Measurements from ENCODE around the gene SOCS1. TPM values are rescaled to one million over a fixed set of nuclear protein-coding genes. Genes with fewer than 3 reads are reported as not detected.
A peak's percentile ranks its signal among the peaks of the same experiment; 100 is the strongest.

SOCS1 gene
- total and polyA plus RNA-seq, 9 of the 15 experiments (the other 6 are each of a cell fraction or from before 2014, with no cell fraction given), result 0.04 to 7.5 (median 2.3) TPM

GRCh38 chr16:11257131-11257938 is 1.3 kb upstream of the SOCS1 start (continued):
- TF ChIP-seq TAF1 (IDR thresholded peaks at IDR 0.05; ENCODE audit: control insufficient read depth, extremely low read depth, insufficient read depth, low read length, severe bottlenecking) (no peak), ZNF124 (CRISPR knock-in tag; IDR thresholded peaks at IDR 0.05) (no peak), ETS1 (conservative IDR thresholded peaks at IDR 0.05; ENCODE audit: control insufficient read depth, low read depth, low read length) (no peak), FUS (optimal IDR thresholded peaks at IDR 0.05; ENCODE audit: low read depth, low read length) (no peak), ZNF395 (CRISPR knock-in tag; IDR thresholded peaks at IDR 0.05) (no peak), RFX7 (CRISPR knock-in tag; IDR thresholded peaks at IDR 0.05) (no peak), GABPB1 (CRISPR knock-in tag; IDR thresholded peaks at IDR 0.05) (peak; percentile 42; the same call in 1 of the 2 replicates), TCF3 (CRISPR knock-in tag; IDR thresholded peaks at IDR 0.05) (peak; percentile 35), ZC3H11A (IDR thresholded peaks at IDR 0.05; ENCODE audit: low read depth, low read length) (no peak), KHSRP (IDR thresholded peaks at IDR 0.05) (no peak), OTX1 (CRISPR knock-in tag; IDR thresholded peaks at IDR 0.05) (no peak), MTA3 (IDR thresholded peaks at IDR 0.05; ENCODE audit: borderline replicate concordance) (peak; percentile 56; the same call in 1 of the 2 replicates), PYGO2 (tag; IDR thresholded peaks at IDR 0.05) (no peak), E2F1 (CRISPR knock-in tag; IDR thresholded peaks at IDR 0.05) (no peak), MTA2 (IDR thresholded peaks at IDR 0.05; ENCODE audit: low read depth) (no peak), NFRKB (IDR thresholded peaks at IDR 0.05; ENCODE audit: low read depth) (no peak), ZNF696 (CRISPR knock-in tag; conservative IDR thresholded peaks at IDR 0.05) (no peak), PKNOX1 (IDR thresholded peaks at IDR 0.05) (no peak), ZNF263 (CRISPR knock-in tag; IDR thresholded peaks at IDR 0.05; ENCODE audit: borderline replicate concordance) (no peak), IFI16 (CRISPR knock-in tag; IDR thresholded peaks at IDR 0.05) (no peak), MEF2D (tag; conservative IDR thresholded peaks at IDR 0.05; ENCODE audit: low read depth) (no peak), MXI1 (IDR thresholded peaks at IDR 0.05; ENCODE audit: low read depth, low read length) (no peak), MCM3 (IDR thresholded peaks at IDR 0.05) (no peak), ESRRA (IDR thresholded peaks at IDR 0.05; ENCODE audit: borderline replicate concordance, low read depth) (peak; percentile 88)

Data from K562 (cell line).